ENCODE data around the gene KRTAP10-8. TPM values are rescaled to one million over a fixed set of nuclear protein-coding genes. Genes with fewer than 3 reads are reported as not detected.

The KRTAP10-8 gene
- total RNA-seq, 1 experiment from 2014 or later = not detected

- ATAC-seq (no peak), DNase-seq (no peak)
- H4K20me1 ChIP-seq (ENCODE audit: low read length) = no peaks in the 10 kb centered on the region
- H3K4me1 ChIP-seq (ENCODE audit: insufficient read depth, low read length) = no peaks in the 10 kb centered on the region
- no peak overlapping the region for H3K9ac ChIP-seq (ENCODE audit: low read length)
- H3K4me3 ChIP-seq (ENCODE audit: low read length) = no peak overlapping the region
- no TSS peak for BruUV-seq (replicated peaks)
- no peaks in the 10 kb centered on the region for H3K27me3 ChIP-seq (ENCODE audit: low read length)
- no peaks in the 10 kb centered on the region for H3K79me2 ChIP-seq (ENCODE audit: low read length)
- no peak overlapping the region for H3K27ac ChIP-seq (ENCODE audit: low read length)
- intact Hi-C loops (cut with micrococcal nuclease) = no loop called here
- TF ChIP-seq EZH2 (IDR thresholded peaks at IDR 0.05; ENCODE audit: low read length, unreplicated experiment) (no peak), CTCF (conservative IDR thresholded peaks at IDR 0.05; ENCODE audit: low read depth, low read length) (no peak), EZH2phosphoT487 (IDR thresholded peaks at IDR 0.05; ENCODE audit: borderline replicate concordance, low read length) (no peak)
- no peaks in the 10 kb centered on the region for H3K9me3 ChIP-seq (ENCODE audit: low read length)
- H3K9me2 ChIP-seq (replicated peaks; ENCODE audit: low read length) = no peaks in the 10 kb centered on the region
- no peak overlapping the region for H3K4me2 ChIP-seq (ENCODE audit: low read length)
- ChIA-PET CTCF (no interaction called here), POLR2A (ENCODE audit: unreplicated experiment) (no interaction called here)
- no peaks in the 10 kb centered on the region for H3F3A ChIP-seq (ENCODE audit: low read length, unreplicated experiment)
- no peak overlapping the region for H2AFZ ChIP-seq (ENCODE audit: low read length)
- H3K36me3 ChIP-seq (ENCODE audit: low read depth, low read length) = no peaks in the 10 kb centered on the region
Measured at GRCh38 chr21:44650265-44650972, 38.5 kb downstream of the KRTAP10-8 start.

GRCh38 chr21:44650973-44651675 is 39.2 kb downstream of the KRTAP10-8 start:
- POLR2A ChIA-PET (ENCODE audit: unreplicated experiment) = no interaction called here

More at GRCh38 chr21:44650973-44651675, 39.2 kb downstream of the KRTAP10-8 start:
- Histone ChIP-seq H3K36me3 (ENCODE audit: low read depth, low read length) (no peaks in the 10 kb centered on the region), H3K4me1 (ENCODE audit: insufficient read depth, low read length) (no peaks in the 10 kb centered on the region), H3F3A (ENCODE audit: low read length, unreplicated experiment) (no peaks in the 10 kb centered on the region), H3K9ac (ENCODE audit: low read length) (no peak overlapping the region), H3K4me2 (ENCODE audit: low read length) (no peak overlapping the region), H2AFZ (ENCODE audit: low read length) (no peak overlapping the region), H3K9me3 (ENCODE audit: low read length) (no peaks in the 10 kb centered on the region), H3K79me2 (ENCODE audit: low read length) (no peaks in the 10 kb centered on the region), H3K9me2 (replicated peaks; ENCODE audit: low read length) (no peaks in the 10 kb centered on the region), H3K4me3 (ENCODE audit: low read length) (no peak overlapping the region), H4K20me1 (ENCODE audit: low read length) (no peaks in the 10 kb centered on the region), H3K27ac (ENCODE audit: low read length) (no peak overlapping the region), H3K27me3 (ENCODE audit: low read length) (no peaks in the 10 kb centered on the region)
- BruUV-seq (replicated peaks) = no TSS peak
- no peak for TF ChIP-seq EZH2 (IDR thresholded peaks at IDR 0.05; ENCODE audit: low read length, unreplicated experiment)
- no peak for TF ChIP-seq EZH2phosphoT487 (IDR thresholded peaks at IDR 0.05; ENCODE audit: borderline replicate concordance, low read length)
- no peak for TF ChIP-seq CTCF (conservative IDR thresholded peaks at IDR 0.05; ENCODE audit: low read depth, low read length)
- CTCF ChIA-PET = no interaction called here
- intact Hi-C loops (cut with micrococcal nuclease) = no loop called here
- ATAC-seq (no peak), DNase-seq (no peak)
